Activated naive CD4-positive, alpha-beta T cell treated with anti-CD3 and anti-CD28 coated beads, Interleukin-2, amount 50 U/mL, for 16 hours (primary cell): ENCODE results near the gene ARPP21.
"Not testable (repeated sequence)": the region's sequence is repeated elsewhere in the genome, so short reads cannot be mapped to it uniquely, and the experiment has no call there.

Experiments used
- DNase-seq: peaks from one replicate; pipeline ENCODE4 v3.0.0-alpha.2; 2020

Gene ARPP21

DNA sequence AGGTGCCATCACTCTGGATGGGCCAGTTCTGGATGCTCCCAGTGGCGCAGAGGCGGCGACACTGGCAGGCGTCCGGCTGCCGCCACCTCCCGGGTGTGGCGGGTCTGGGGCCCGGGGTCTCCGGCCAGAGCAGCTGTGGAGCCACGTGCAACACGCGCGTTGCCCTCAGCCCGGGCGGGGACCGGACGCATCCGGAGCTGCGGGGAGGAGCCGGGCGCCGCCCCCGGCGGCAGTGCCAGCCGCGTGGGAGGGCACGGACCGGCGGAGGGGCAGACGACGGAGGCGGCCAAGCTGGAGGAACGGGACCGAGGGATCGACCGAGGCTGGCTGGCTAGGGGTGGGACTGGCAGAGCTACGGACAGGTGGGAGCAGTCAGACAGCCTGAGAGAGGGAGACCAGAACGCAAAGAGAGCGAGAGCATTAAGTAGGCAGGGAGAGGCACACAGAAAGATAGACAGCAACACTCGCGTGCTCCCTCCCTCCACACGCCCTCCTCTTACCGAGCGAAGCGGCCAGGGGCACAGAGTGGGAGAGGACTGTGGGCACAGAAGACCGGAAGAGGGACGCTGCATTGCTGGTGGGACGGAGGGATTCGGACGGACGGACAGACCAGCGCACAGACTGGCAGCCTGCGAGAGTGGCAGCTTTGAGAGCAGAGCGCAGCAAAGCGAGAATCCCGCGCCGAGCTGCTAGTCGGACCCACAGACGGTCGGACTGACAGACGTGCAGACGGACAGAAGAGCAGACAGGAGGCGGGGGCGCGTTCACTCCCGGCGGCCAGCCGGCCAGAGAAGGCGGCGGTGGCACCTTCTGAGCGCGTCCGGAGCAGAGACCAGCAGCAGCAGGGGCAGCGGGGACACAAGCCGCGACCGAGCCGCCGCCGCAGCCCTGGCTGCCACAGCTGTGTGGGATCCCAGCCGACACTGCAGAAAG, at the start of gene ARPP21:
ARPP21 (plus strand) TSS at position 272 of the 933 bp plus-strand sequence. CDS start 42,227 bp downstream, outside the sequence.
- DNase-seq: no peak

DNA sequence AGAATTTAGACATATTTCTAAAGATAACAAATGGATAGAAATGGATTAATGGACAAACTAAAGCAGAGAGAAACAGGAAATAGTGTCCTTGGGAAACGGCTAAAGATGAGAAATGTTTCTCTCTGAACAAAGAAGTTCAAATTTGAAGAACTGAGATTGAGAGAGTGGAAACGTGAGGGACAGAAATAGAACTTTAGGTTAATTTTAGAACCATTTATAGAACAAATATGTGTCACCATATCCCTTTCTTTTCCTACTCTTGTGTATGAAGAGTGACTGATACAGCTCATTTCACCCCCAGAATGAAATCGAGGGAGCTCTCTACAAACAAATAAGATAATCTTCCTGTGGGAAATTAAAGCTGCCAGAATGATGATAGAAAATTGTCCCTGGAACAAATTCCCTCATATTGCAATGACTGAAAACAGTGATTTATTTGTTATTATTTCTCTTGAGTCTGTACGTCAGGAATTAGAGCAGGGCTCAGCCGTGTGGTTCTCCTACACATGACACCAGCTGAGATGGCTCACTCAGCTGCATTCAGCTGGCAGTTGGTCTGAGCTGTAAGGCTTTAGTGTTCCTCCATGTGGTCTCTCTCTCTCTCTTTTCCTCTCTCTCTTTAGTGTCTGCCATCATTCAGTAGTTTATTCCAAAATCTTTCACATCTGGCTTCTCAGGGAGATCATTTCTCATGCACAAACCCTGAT, 46.6 kb upstream of the ARPP21 start:
- DNase-seq: no peak

DNA sequence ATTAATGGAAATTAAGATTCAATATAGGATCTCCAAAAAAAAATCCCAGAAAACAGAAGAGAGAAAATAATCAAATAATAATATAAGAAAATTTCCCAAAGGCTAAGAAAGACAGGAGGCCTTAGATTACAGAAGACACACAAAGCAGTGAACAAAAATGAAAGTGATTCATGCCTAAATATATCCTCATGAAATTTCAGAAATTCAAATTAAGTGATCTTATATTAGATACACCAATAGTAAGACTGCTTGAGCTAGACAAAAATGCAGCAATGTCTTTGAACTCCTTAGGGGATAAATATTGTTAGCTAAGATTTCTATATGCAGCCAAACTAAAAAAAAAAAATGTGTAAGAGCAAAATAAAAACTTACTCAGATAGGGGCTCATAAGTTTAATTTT, 44.6 kb upstream of the ARPP21 start:
- no peak for DNase-seq

DNA sequence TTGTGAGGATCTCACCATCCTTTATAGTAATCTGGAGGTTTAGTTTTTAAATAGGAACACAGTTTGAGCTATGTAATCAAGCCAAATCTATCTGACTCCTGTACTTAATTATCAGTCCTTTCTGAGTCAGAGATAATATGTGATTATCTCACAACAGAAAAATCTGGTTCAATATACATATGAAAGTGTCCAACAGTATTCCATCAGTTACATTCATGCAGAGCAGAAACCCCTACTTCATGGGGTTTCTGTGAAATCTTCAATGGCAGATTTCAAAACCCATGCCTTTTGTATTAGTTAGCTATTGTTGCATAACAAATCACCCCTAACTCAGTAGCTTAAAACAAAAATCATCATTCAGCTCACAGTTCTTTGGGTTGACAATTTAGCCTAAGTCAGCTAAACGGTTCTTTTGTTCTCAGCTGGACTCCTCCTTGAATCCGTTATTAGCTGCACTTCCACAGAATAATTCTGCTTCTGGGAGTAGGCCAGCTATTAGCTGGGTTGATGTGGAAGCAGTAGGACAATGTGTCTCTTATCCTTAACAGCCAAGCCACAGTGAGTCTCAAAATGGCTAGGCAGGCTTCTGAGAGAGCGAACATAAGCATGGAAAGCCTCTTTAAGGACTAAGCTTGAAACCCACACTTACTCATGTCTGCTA, 42.9 kb upstream of the ARPP21 start:
- DNase-seq: no peak

DNA sequence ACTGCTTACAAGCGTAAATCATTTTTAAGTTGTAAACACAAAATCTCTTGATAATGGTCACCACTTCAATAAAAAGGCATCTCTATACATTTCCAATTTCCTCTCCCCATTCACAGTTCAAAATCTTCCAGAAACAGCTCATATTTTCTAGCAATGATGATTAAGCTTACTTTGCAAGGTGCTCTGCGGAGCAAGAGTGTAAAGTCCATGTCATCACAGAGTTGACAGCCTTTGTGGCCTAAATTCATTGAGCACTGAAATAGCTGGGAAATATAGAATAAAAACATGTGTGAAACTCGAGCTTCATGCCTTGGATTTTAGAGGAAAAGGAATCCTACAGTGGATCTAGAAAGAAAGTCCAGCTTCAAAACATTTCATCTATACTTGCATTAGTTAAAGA, 41.8 kb upstream of the ARPP21 start:
- DNase-seq: no peak

DNA sequence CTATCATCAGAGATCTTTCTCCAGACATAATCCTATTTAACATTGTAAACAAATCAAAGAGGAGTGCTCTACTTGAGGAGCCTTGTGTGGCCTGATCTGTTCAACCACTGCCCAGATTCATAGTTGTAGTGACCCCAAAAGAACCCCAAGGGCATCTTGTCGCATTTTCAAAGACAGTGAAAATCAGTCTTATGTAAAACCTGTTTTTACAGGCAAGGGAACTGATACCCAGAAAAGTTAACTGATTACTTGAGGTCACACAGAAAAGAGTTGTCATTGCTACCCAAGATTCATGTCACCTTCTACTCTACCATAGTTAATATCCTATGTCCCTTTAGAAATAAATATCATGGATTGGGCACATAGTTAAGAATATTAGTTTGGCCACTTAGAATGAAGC, 40.5 kb upstream of the ARPP21 start:
- DNase-seq: no peak

DNA sequence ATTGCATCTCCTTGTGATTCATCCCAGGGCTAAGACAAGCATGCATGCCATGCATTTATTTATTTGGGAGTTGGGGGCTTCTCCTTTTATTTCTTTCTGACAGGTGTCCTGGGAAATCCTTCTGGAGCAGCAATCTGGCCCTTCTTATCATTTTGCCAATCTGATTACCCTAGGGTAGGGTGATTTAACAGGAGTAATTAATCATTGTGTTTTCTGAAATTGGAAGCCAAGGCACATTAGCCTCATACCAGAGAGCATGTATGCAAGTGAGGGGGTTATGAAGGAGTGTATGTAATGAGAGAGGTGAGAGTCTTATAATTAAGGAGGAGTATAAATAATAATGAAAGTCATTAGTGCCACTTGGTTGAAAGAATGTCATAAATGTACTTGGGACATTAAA, 37.4 kb upstream of the ARPP21 start:
- no peak for DNase-seq

DNA sequence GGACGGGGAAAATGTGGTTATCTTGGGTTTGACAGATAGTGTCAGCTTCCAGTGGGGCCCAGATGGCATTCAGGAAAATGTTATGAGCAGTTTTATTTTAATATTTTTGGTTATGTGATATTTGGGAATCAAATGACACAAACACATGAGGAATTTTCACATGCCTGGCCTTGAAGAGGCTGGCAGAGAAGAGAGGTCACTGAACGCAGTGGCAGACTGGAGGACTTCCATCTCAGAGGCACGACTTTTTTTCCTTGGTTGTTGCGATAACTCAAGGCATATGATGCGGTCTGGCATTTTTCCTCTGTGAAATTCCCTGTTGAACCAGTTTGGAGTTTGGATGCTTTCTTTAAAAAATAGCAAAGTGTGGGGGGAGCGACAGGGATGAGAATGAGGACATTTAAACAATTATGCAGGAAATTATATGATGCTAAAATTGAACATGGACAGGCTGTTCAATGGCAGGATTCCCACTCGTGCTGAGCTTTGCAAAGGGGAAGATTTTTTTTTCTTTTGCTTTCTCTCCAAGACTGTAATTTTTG, 36.9 kb upstream of the ARPP21 start:
- no peak for DNase-seq

DNA sequence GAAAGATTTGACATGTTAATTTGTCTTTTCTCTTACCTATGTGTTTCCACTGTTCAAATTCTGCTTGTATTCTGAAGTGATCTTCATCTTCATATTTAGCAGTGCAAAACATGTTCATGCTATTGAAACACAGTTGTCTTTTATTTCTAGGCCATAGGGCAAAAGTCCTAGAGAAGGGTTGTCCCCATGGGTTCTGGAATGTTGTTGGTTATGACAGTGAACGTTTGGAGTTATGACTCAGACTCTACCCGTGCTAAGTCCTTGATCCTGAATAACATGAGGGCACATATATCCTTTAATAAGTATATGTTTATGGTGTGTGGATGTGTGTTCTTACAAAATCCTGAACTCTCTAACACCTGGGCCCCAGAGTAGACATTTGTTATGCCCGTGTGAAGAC, 23.0 kb upstream of the ARPP21 start:
- no peak for DNase-seq

DNA sequence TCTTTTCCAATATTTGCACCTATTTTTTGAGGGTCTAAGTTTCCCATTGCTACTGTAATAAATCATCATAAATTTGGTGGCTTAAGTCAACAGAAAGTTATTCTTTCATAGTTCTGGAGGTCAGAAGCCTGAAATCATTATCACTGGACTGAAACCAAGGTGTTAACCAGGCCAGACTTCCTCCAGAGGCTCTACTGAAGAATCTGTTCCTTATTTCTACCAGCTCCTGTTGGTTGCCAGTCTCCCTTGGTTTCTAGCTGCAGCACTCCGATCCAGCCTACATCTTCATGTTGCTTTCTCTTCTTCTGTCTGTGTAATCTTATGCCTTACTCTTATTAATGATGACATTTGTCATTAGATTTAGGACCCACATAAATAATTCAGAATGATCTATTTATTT, 22.0 kb upstream of the ARPP21 start:
- DNase-seq: no peak

DNA sequence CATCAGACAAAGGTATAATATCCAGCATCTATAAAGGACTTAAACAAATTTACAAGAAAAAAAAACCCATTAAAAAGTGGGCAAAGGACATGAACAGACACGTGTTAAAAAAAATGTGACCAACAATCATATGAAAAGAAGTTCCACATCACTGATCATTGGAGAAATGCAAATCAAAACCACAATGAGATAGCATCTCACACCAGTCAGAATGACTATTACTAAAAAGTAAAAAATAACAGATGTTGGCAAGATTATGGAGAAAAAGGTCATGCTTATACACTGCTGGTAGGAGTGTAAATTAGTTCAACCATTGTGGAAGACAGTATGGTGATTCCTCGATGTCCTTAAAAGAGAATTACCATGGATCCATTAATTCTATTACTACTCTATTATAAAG, 19.1 kb upstream of the ARPP21 start:
- DNase-seq: not testable (repeated sequence)

DNA sequence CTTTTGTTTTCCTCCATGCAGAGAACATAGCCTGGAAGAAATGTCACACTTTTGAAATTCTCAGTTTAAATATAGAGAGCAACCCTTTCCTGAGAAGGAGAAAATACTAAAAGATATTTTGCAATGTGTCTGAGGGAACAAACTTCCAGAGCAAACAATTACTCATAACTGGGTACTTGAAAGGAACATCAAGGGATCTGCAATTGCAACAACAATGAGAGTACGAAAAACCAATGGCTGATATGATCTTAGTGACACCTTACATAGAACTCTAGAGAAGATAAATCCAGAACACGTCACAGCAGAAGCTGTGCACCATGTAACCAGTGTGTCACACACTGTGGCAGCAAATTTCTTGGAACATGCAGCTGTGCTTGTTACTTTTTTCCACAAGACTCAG, 14.6 kb upstream of the ARPP21 start:
- no peak for DNase-seq

DNA sequence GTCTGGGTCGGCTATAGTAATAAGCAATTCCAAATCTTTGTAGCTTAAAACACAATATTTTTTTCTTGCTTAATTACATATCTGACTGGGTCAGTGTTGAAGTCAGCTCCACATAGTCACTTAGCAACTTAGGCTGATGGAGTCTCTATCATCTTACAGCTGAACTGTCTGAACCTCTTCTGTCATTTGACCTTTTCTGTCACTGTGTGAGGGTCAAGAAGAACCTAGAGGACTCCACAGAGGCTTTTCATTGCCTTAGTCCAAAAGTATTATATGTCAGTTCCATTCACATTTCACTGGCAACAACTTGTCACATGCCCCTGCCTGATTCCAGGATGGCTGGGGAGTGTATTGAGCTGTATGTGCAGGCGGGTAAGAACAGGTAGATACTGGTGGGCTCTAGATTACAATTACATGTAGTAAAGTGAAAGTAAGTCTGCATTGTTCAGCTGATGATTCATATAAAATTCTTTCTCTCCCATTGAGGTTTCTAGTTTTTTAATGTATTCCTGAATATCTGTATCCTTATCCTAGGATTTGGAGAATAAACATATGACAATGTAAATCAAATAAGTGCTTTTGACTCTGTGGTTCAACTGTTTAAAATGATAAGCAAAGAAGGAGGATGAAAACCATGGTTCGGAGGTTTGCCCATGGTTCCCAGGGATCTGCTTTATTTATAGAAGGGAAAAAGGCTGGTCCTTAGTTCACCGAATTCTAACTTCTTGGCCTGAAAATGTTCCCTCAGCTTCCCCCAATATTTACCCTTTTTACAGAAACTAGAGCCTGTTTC, 5.8 kb upstream of the ARPP21 start:
- no peak for DNase-seq

DNA sequence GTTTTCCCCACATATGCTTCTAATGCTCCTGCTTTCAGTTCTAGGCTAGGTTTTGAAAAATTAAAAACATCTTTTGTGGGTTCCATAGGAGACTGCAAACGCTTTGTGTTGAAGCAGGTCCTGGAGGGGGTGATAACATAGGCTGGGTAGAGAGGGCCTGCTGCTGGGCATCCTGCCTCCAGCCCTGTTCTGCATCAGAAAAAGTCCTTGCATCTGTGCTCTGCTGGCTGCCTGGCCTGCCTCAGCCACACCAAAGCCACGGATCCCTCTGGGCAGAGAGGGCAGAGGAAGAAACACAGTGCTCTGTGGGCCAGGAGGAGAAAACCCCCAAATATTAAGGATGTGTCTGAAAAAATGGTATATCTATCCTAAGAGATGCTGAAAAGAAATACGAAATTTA, 3.9 kb upstream of the ARPP21 start:
- DNase-seq: no peak

DNA sequence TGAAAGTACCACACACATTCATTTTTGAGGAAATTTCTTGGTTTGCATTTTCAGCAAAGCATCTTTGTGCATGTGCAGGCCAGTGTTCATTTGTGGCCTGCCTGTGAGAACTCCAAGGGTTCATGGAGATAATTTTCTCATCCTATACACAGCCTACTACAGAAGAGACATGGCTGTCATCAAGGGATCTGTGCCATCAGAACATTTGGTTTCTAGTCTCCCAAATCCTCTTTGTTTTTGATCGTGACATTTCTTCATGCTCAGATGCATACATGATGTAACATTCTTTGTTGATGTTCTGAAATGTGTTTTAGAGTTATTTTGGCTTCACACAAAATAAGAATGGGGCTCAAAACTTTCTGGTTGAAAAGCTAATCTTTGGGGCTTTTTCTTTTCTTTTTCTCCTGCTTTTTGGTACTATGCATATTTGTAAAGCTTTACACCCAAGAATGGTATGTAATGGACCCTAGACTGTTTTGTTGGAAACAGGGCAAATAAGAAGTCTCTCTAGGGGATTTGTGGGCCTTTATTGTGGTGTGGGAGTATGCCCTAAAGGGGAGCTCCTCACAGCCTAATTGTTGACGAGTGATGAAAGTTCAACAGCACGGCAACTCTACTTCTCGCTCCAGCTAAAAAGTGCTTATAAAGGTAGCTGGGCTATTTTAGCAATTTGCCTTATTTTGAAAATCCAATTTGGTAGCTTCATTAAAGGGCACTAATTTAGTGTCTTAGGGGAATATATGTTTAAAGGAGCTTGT, 3.2 kb upstream of the ARPP21 start:
- DNase-seq: no peak

DNA sequence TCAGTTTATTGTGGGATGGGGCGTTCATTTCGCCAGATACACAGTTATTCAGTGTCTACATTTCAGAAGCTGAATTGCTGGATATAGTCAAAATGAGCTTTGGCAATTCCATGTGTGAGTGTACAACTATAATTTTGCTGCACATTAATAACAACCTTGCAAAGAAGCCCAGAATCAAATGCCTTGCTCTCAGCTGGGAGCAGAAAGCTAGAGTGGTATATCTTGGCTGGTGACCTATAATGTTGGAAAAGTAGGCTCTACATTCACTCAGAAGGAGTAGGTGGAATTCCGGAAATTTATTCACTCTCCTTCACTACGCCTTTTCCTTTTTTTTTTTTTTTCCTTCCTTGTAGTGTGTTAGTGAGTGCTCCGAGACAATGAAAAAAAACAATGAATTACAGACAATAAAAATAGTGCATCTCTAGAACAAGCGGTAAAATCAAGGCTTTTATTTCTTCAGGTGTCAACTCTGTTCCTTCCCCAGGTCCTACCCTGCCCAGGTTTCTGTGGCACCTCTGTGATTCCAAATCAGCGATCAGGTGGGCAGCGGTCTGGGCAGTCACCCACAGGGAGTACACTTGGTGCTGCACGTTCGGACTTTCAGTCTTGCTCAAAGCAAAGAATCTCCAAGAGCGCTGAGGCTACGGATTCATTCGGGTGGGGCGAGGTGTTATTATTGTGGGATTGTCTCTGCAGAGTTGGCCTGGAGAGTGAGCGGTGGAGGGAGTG, 910 bp upstream of the ARPP21 start:
- no peak for DNase-seq

DNA sequence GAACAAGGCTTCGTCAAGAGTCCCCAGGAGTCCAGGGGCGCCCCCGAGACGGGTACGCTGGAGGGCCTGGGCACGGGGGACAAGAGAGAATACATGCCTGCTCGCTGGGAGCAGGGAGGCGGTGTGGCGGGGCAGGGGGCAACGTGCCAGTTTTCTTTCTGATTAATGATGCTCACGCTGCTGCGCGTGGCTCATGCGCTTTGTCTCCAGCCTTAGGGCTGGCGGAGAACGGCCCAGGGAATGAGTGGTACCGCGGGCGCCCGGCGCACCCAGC, 408 bp upstream of the ARPP21 start:
- no peak for DNase-seq

DNA sequence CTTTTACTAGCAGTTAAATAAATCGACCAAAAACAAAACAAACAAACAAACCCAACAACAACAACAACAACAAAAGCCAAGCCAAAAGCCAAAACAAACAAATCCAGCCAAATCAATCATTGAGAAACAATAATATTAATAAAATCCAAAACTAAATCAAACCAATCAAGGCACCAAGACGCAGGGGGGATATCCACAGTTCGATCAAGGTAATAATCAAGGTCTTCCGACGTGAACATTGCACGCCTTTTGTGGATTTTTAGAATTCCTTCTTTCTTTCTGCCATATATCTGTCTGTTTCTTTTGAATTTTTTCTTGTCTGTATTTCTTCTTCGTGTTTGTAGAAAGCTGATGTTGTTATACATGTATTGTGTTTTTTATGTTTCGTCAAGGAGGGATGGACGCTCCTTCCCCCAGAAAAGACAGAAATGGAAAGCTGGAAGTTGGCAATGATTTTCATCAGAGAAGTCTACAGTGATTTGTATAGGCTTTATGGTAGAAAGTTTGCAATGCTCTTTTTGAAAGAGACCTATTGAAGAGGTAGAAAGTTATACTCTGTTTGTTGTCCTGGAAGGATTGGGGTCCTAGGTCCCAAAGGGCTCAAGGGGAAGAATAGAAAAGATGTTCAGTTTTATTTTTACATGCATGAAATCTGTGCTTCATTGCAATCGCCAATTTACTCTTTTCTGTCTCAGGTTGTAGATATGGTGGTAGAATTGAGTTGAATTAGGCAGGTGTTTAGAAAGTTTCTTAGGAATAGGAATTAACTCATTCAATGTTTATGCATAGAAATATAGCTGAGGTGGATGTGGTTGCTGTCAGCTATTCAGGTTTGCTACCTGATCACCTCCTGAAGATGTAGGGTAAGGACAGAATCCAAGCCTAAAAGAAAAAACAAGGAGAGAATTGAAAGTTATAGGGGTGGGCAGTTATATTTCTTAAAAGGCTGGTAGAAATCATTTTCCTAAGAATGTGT, 1.2 kb downstream of the ARPP21 start:
- no peak for DNase-seq

DNA sequence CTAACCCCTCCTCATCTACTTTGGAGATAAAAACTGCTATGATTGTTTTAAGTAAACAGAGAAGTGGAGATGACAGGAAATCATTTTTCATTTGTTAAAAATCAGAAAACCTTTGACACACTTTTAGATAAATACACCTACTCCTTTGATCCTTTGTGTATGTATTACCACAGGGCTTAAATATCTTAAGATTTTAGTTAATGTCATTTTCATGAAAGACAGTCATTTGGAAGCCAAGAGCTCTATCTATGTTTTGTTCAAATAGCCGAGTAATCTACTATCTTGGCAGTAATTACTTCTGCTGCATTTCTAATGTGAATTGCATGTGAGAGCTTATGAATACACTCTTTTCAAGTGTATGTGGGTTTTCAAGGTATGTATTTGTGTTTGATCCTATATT, 2.0 kb downstream of the ARPP21 start:
- no peak for DNase-seq

DNA sequence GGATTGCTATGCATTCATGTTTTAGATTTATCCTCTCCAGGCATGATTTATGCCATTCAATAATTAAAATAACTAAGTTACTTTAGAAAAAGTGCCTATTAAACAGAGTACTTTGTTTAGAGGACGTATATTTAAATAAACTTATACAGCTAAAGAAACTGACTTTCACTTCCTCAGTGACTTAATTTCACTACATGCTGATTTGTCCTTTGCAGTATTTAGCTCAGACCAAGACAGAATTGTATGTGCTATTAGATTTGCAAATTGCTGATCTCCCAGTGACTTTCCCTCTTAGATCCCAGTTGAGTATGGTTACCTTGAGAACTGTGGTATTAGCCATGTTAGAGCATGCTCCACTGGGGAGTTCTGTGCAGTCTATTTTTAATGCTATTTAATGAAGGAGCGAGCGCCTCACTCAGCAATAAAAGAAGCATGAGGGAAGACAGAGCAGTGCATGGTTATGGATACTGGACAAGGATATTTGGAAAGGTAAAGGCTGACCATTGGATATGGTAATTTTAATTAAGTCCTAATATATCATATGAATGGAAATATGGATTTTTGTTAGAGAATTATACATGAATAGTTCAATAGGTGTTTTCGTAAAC, 2.7 kb downstream of the ARPP21 start:
- DNase-seq: no peak
